HG03064 (cell line): ENCODE results near the gene SLC25A47.
"Not testable (repeated sequence)": the region's sequence is repeated elsewhere in the genome, so short reads cannot be mapped to it uniquely, and the experiment has no call there.

ENCODE experiments used
- ATAC-seq: cut with Tn5 transposase; IDR thresholded peaks from one replicate; pipeline ENCODE4 v1.9.1; 2021; ENCODE audit warnings: low read depth; ENCODE audit not compliant: unreplicated experiment

Gene SLC25A47

DNA sequence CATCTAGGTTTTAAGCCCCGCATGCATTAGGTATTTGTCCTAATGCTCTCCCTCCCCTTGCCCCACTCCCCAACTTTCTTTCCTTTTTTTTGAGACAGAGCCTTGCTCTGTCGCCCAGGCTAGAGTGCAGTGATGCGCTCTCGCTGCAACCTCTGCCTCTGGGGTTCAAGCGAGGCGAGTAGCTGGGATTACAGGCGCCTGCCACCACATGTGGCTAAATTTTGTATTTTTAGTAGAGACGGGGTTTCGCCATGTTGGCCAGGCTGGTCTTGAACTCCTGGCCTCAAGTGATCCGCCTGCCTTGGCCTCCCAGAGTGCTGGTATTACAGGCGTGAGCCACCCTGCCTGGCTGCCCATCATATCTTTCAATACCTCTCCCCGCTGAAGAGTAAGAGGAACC is 19.7 kb downstream of the SLC25A47 start:
- not testable (repeated sequence) for ATAC-seq

DNA sequence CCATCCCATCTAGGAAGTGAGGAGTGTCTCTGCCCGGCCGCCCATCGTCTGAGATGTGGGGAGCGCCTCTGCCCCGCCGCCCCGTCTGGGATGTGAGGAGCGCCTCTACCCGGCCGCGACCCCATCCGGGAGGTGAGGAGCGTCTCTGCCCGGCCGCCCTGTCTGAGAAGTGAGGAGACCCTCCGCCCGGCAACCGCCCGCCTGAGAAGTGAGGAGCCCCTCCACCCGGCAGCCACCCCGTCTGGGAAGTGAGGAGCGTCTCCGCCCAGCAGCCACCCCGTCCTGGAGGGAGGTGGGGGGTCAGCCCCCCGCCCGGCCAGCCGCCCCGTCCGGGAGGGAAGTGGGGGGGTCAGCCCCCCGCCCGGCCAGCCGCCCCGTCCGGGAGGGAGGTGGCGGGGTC is 21.5 kb downstream of the SLC25A47 start:
- not testable (repeated sequence) for ATAC-seq

- no peak for ATAC-seq
Measured at GRCh38 chr14:100345711-100346110, 22.6 kb downstream of the SLC25A47 start.

DNA sequence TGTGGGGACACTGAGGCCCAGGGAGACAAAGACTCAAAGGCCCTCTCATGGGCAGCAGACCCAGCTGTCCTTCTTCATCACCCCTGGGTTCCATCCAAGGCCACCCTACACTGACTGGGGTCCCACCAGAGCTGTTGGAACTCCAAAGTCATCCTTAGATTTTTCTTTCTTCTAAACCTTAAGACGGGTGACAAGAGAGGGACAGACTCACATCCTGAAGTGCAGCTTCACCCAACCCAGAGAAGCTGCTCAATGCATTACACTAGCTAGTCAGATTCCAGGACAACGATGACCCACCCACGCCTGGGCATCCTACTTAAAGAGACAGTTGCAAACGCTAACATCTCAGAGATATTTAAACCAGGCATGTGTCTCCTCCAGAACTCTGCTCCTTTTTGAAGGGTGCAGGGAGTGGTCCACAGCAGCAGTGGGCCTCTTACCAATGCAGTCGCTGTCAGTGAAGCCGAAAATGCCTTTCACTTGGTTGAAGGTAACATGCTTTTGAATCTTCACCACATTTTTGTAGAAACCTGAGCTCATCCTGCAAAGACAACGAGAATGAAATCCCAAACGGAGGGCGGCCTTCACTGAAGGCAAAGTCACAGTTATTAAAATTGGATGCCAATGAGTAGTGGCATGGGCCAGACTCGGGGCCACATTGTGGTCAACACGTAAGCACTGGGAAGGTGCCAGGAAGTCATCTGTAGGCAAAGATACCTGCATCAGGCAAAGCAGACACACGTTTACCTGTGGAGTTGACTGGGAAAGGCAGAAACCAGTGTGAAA is 23.4 kb downstream of the SLC25A47 start:
- ATAC-seq, result no peak

DNA sequence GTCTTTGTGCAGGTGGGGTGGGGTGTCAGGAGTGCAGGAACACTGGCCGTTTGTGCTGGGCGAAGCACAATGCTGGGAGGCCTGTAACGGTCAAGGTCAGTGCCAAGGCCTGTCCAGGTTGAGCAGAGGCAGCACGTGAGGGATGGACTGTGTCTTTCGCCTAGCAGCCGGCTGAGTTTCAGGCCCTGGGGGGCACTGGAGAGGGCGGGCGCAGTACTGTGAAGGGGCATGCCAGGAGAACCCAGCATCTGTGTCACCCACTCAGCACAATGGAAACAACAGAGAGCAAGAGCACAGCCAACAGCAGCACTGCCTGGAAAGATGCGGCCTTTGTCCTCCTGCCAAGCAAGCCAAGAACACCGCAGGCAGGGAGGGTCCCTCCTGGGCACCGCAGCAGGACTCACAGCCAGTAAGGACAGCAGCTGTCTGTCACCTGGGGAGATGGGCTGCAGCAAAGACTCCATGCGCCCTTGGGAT is 25.2 kb downstream of the SLC25A47 start:
- no peak for ATAC-seq

- ATAC-seq, result no peak
Measured at GRCh38 chr14:100348784-100349685, 25.9 kb downstream of the SLC25A47 start.

DNA sequence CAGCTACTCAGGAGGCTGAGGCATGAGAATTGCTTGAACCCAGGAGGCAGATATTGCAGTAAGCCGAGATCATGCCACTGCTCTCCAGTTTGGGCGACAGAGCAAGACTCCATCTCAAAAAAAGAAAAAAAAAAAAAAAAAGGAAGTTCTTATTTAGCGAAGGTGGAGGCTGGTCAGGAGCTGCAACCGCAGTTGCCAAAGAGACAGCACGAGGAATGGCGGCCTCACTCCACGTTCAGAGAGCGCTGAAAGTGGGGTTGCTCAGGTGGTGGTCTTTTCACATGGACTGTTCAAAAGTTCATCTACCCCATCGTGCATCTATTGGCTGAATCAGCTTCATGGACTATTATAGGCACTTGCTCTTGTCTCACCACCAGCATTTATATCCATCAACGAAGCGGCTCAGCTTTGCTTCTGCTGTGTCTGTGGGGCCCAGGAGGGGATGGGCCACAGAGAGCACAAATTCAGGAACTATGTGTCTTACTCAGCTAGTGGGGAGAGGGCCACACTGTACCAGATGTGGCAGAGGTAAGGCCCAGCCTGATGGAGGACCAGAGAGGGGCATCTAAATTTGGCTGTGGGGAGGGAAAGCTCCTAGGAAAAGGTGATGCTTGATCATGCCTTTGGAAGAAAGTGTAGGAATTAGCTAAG is 27.3 kb downstream of the SLC25A47 start:
- ATAC-seq, result no peak

DNA sequence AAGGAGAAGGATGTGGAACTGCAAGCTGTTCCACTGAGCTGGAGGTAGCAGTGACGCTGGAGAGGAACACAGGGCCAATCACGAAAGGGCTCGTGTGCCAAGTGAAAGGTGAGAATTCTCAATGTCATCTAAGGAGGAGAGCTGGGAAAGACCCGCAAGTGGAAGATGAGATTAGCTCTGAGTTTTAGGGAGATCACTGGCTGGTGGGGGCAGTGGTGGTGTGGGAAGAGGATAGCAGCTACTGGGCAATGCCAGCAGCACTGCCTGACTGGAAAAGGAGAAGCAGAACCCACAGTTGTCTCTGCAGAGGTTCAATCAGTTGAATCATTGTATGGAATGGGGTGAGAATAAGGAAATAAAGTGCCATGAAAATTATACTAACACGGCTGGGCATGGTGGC is 27.8 kb downstream of the SLC25A47 start:
- ATAC-seq, result no peak

DNA sequence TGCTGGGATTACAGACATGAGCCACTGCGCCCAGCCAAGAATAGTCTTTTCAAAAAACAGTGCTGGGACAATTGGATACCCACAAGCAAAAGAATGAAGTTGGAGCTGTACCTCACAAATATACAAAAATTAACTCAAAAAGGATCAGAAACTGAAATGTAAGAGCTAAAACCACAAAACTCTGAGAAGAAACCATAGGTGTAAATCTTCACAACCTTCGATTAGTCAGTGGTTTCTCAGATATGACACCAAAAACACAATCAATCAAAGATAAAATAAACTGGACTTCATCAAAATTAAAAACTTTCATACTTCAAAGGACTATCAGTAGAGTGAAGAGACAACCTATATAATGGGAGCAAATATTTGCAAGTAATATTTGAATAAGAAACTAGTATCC is 35.3 kb downstream of the SLC25A47 start:
- ATAC-seq, result no peak

GRCh38 chr14:100359111-100359510 is 36.0 kb downstream of the SLC25A47 start:
- no peak for ATAC-seq

GRCh38 chr14:100359881-100360280 is 36.7 kb downstream of the SLC25A47 start:
- no peak for ATAC-seq

DNA sequence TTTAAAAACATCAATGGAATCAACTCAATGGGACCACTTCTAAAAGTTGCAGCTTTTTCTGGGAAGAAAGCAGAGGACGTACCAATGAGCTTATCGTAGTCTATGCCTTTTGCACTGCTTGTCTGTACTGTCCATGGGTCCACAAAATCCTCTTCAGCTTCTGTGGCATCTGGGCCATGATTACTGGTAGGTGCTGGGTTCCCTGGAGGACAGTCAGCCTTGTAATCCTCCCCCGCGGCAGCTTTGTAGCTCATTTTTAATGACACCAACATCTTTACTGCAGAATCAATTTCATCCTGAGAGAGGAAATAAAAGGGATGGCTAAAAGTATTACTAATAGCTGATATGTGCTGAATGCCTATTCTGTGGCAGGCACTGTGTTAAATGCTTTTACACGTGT is 38.5 kb downstream of the SLC25A47 start:
- no peak for ATAC-seq

GRCh38 chr14:100362311-100362927 is 39.3 kb downstream of the SLC25A47 start:
- ATAC-seq, result no peak

DNA sequence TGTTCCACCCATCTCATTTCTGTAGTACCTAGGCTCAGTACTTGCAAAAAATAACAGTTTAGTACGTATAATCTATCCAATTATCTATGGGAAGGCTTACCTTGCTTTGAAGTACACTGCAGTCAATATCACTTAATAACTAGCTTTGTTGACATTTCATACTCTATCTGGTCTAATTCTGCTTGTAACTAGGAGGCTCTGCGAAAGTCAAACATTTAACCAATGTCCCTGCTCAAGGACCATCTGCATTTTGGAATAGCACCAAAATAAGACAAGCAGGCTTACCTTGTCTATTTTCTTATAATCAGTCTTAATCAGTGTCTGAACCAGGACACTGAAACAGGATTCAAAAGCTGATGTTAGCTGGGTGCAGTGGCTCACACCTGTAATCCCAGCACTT is 39.9 kb downstream of the SLC25A47 start:
- no peak for ATAC-seq

DNA sequence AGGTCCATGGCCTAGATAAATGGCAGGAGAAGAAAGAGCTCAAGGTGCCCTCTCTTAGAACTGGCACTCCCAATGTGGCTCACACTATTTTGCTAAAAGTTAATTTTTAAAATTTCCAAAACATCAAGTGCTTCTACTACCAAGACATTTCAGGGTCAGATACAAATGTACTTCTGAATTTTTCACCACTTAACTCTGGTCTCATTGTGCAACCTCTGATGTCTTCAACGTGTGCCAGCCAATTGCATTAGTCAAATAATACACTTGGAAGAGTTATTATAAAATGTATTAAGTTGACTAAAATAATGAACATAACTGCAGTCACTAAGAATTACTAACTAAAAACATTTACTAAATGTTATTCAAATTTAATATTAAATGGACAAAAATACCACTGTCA is 41.3 kb downstream of the SLC25A47 start:
- ATAC-seq, result no peak

- ATAC-seq, result no peak
Measured at GRCh38 chr14:100365741-100366140, 42.6 kb downstream of the SLC25A47 start.

DNA sequence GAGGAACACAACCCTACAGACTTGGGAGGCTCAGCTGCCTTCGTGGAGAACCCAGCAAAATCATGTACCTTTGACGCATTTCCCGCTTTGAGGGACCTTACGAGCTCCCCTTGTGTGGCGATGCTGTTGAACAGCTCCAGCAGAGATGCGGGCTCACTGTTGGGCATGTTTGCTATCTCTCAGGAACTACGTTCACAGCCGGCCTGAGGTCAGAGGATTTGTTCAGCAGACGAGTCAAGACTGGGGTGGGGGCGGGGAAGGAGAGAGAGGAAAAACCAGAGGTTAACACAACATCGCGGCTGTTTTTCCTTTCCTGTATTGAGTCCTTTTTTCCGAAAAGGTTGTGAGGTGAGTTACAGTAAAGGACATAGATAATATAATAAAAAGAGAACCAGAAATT is 45.9 kb downstream of the SLC25A47 start:
- ATAC-seq, result no peak

- no peak for ATAC-seq
Measured at GRCh38 chr14:100370003-100370402, 46.9 kb downstream of the SLC25A47 start.

DNA sequence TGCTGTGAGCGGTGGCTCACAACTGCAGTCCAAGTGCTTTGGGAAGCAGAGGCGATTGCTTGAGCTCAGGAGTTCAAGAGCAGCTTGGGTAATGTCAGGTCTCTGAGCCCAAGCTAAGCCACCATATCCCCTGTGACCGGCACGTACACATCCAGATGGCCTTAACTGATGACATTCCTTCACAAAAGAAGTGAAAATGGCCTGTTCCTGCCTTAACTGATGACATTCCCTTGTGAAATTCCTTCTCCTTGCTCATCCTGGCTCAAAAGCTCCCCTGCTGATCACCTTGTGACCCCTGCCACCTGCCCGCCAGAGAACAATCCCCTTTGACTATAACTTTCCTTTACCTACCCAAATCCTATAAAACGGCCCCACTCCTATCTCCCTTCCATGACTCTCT is 48.6 kb downstream of the SLC25A47 start:
- no peak for ATAC-seq

DNA sequence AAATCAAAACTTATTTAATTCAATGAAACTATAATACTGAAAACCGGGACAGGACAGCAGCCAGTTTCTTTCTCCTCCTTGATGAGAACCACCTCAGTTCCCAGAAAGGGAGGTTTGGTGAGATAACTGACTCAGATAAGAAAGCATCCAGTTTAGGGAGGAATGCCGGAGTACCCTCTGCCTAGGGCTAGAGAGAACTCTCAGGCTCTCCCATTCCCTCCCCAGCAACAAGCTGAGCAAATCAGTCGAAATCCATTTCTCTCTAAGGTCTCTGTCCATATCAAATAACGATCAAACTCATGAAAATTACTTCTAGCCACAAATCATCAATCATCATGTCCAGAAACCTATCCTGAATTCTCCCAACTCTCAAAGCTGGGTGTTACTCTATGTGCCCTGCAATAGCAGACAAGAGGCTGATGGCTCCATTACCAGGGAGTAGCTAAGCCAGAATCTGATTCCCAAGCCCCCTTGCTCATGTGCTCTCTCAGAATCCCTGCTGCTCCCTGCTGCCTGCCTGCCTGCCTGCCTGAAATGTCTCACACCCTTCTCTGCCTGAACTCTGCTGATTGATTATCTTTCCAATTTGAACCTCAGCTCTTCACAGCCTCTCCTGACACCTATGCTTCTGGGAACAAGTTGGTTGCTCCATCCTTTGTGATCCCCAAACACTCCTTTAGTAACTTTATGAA is 49.4 kb downstream of the SLC25A47 start:
- no peak for ATAC-seq
